LNCAP (cell line): ENCODE data around the gene FSTL1.

Experiments used
- CTCF ChIP-seq: fragments of 450-650 bp; IDR thresholded peaks from 2 replicates; pipeline ENCODE4 v1.5.1; 2017; ENCODE audit warnings: mild to moderate bottlenecking

The FSTL1 gene

GRCh38 chr3:120394347-120394746 is 56.4 kb downstream of the FSTL1 start:
- TF ChIP-seq CTCF = no peak

- TF ChIP-seq CTCF = no peak
These were observed 57.0 kb downstream of the FSTL1 start for GRCh38 chr3:120393761-120394160.

- no peak for TF ChIP-seq CTCF
These were observed 57.5 kb downstream of the FSTL1 start for GRCh38 chr3:120393243-120393642.

- TF ChIP-seq CTCF = no peak
These were observed 67.8 kb downstream of the FSTL1 start for GRCh38 chr3:120382941-120383447.

- no peak for TF ChIP-seq CTCF
These were observed 69.3 kb downstream of the FSTL1 start for GRCh38 chr3:120381503-120381902.

- no peak for TF ChIP-seq CTCF
These were observed 80.3 kb downstream of the FSTL1 start for GRCh38 chr3:120370463-120370862.

- no peak for TF ChIP-seq CTCF
These were observed 81.7 kb downstream of the FSTL1 start for GRCh38 chr3:120369037-120369467.

GRCh38 chr3:120368172-120368571 is 82.6 kb downstream of the FSTL1 start:
- no peak for TF ChIP-seq CTCF
